Type B pancreatic cell (in vitro differentiated cells): Measurements from ENCODE around the gene EPHA5. TPM values are rescaled to one million over a fixed set of nuclear protein-coding genes. Genes with fewer than 3 reads are reported as not detected.

ENCODE experiments used
- DNase-seq: peaks from one replicate; pipeline ENCODE4 v3.0.0; 2021; ENCODE audit warnings: mixed read lengths; ENCODE audit not compliant: unreplicated experiment; ENCODE audit errors: extremely low spot score
- H3K27ac Mint-ChIP-seq: 2 replicates; pipeline ENCODE4 v1.8.0; 2021; ENCODE audit warnings: mild to moderate bottlenecking, mixed read lengths
- H3K27me3 Mint-ChIP-seq: 2 replicates; pipeline ENCODE4 v1.8.0; 2021; ENCODE audit warnings: mixed read lengths
- H3K36me3 Mint-ChIP-seq: 2 replicates; pipeline ENCODE4 v1.8.0; 2021; ENCODE audit warnings: mixed read lengths
- H3K4me1 Mint-ChIP-seq: one replicate; pipeline ENCODE4 v1.8.0; 2021; ENCODE audit warnings: mixed read lengths; ENCODE audit not compliant: unreplicated experiment
- H3K4me3 Mint-ChIP-seq: 2 replicates; pipeline ENCODE4 v1.8.0; 2021; ENCODE audit warnings: mild to moderate bottlenecking, mixed read lengths
- H3K9me3 Mint-ChIP-seq: 2 replicates; pipeline ENCODE4 v1.8.0; 2021; ENCODE audit warnings: mixed read lengths
- CTCF ChIP-seq: fragments of 200-600 bp; sonication (generic); conservative IDR thresholded peaks from 2 replicates; pipeline ENCODE4 v1.5.0; 2021; ENCODE audit warnings: antibody characterized with exemption, mild to moderate bottlenecking
- total RNA-seq: library from RNA; stranded (reverse); gene quantifications from 2 replicates; pipeline ENCODE4 v1.2.1, GENCODE V29; 2021; ENCODE audit warnings: low replicate concordance

EPHA5 gene
- total RNA-seq, 1 donor from 2014 or later: 2.4 TPM

- Mint-ChIP-seq H3K27ac (no peak overlapping the region), H3K36me3 (no peaks in the 10 kb centered on the region), H3K4me1 (no peaks in the 10 kb centered on the region), H3K9me3 (no peaks in the 10 kb centered on the region), H3K27me3 (no peaks in the 10 kb centered on the region), H3K4me3 (no peak overlapping the region)
- DNase-seq: no peak
- TF ChIP-seq CTCF: no peak
Observed at GRCh38 chr4:65521666-65522065, 148.6 kb downstream of the EPHA5 start.

DNA sequence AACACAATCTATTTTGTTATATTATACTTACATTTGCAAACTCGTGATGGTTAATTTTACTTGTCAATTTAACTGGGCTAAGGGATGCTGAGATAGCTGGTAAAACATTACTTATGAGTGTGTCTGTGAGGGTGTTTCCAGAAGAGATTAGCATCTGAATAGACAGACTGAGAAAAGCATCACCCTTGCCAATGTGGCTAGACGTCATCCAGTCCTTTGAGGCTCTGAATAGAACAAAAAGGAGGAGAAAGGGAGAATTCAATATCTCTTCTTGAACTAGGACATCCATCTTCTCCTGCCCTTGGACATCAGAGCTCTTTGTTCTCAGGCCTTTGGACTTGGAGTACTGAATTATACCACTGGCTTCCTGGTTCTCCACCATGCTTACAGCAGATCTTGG lies 154.6 kb downstream of the EPHA5 start:
- Mint-ChIP-seq H3K27ac (no peak overlapping the region), H3K27me3 (no peaks in the 10 kb centered on the region), H3K9me3 (no peaks in the 10 kb centered on the region), H3K4me1 (no peaks in the 10 kb centered on the region), H3K36me3 (no peaks in the 10 kb centered on the region), H3K4me3 (no peak overlapping the region)
- no peak for TF ChIP-seq CTCF
- DNase-seq: no peak

GRCh38 chr4:65510976-65511375 lies 159.3 kb downstream of the EPHA5 start:
- TF ChIP-seq CTCF: no peak
- H3K36me3 Mint-ChIP-seq: no peaks in the 10 kb centered on the region
- H3K9me3 Mint-ChIP-seq: no peaks in the 10 kb centered on the region
- DNase-seq: no peak
- no peak overlapping the region for H3K4me3 Mint-ChIP-seq
- no peaks in the 10 kb centered on the region for H3K27me3 Mint-ChIP-seq
- H3K27ac Mint-ChIP-seq: no peak overlapping the region
- H3K4me1 Mint-ChIP-seq: no peaks in the 10 kb centered on the region

DNA sequence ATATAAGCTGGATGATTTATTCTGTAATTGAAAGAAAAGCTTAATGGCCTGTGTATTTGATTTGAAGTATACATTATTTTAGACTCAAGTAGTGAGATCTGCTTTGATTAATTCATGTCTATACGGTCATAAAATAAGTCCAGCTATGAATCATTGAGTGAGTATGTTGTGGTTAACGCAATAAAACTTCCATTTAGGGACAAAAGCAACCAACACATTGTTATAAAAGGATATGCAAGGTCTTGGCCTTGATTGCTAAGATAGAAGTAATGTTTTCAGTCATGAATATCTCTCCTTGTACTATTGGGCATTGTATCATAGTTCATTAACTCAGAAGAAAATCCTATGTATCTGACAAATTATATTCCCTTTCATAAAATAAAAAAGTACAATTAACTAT lies 162.1 kb downstream of the EPHA5 start:
- Mint-ChIP-seq H3K27ac (no peak overlapping the region), H3K27me3 (no peaks in the 10 kb centered on the region), H3K4me1 (no peaks in the 10 kb centered on the region), H3K4me3 (no peak overlapping the region), H3K36me3 (no peaks in the 10 kb centered on the region), H3K9me3 (no peaks in the 10 kb centered on the region)
- DNase-seq: no peak
- TF ChIP-seq CTCF: no peak

- Mint-ChIP-seq H3K4me3 (no peak overlapping the region), H3K36me3 (no peaks in the 10 kb centered on the region), H3K4me1 (no peaks in the 10 kb centered on the region), H3K9me3 (no peaks in the 10 kb centered on the region), H3K27me3 (no peaks in the 10 kb centered on the region), H3K27ac (no peak overlapping the region)
- TF ChIP-seq CTCF: no peak
- DNase-seq: no peak
Observed at GRCh38 chr4:65502131-65502701, 168.1 kb downstream of the EPHA5 start.

DNA sequence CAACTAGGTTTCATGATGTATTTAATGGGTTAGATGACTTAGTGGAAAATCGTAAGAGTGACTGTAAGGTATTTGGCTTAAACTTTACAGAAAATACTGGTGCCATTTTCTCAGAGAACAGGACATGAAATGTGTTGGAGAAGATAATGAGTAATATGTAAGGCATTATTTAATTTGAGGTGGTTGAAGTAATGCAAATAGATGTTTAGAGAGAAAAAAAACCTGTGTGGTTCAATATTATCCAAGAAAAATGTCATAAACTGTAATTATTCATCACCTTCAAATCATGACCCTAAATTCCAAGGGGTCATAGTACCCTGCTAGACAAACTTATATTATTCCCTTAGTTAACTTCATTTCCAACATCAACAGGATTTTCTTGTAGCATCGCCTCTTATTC lies 171.7 kb downstream of the EPHA5 start:
- Mint-ChIP-seq H3K27ac (no peak overlapping the region), H3K4me1 (no peaks in the 10 kb centered on the region)
- no peak for DNase-seq

More for the DNA sequence above, 171.7 kb downstream of the EPHA5 start:
- Mint-ChIP-seq H3K4me3 (no peak overlapping the region), H3K27me3 (no peaks in the 10 kb centered on the region), H3K36me3 (no peaks in the 10 kb centered on the region), H3K9me3 (no peaks in the 10 kb centered on the region)
- no peak for TF ChIP-seq CTCF
